ENCODE results near the gene TXNL4A.

- TF ChIP-seq CTCF (IDR thresholded peaks at IDR 0.05; ENCODE audit: poor library complexity) (peak; percentile 23), EZH2phosphoT487 (IDR thresholded peaks at IDR 0.05; ENCODE audit: low read depth, severe bottlenecking, unreplicated experiment) (no peak)
Observed at GRCh38 chr18:79934311-79935097, 53.9 kb downstream of the TXNL4A start.

Measured in hepatocyte (in vitro differentiated cells).